NCI-H187 treated with DMSO at 0.1 percent for 48 hours (cell line): ENCODE data around the gene SLC26A11.
"Not testable (repeated sequence)": the region's sequence is repeated elsewhere in the genome, so short reads cannot be mapped to it uniquely, and the experiment has no call there.

ENCODE experiments used
- DNase-seq: peaks from one replicate; lab custom pipeline; 2025; lab: John Stamatoyannopoulos, UW

The SLC26A11 gene

GRCh38 chr17:80243526-80244433 lies 23.6 kb downstream of the SLC26A11 start:
- DNase-seq: no peak

- DNase-seq: not testable (repeated sequence)
Measured at GRCh38 chr17:80244448-80244847, 24.2 kb downstream of the SLC26A11 start.

- DNase-seq: no peak
Measured at GRCh38 chr17:80244871-80245509, 24.8 kb downstream of the SLC26A11 start.

GRCh38 chr17:80245566-80246265 lies 25.5 kb downstream of the SLC26A11 start:
- no peak for DNase-seq

- DNase-seq: no peak
Measured at GRCh38 chr17:80246266-80246681, 26.0 kb downstream of the SLC26A11 start.

- no peak for DNase-seq
Measured at GRCh38 chr17:80246726-80247125, 26.5 kb downstream of the SLC26A11 start.

- no peak for DNase-seq
Measured at GRCh38 chr17:80247561-80247960, 27.3 kb downstream of the SLC26A11 start.

- DNase-seq: no peak
Measured at GRCh38 chr17:80248001-80248893, 28.0 kb downstream of the SLC26A11 start.

- no peak for DNase-seq
Measured at GRCh38 chr17:80248894-80249710, 28.9 kb downstream of the SLC26A11 start.

GRCh38 chr17:80251966-80252365 lies 31.7 kb downstream of the SLC26A11 start:
- no peak for DNase-seq

GRCh38 chr17:80252871-80253270 lies 32.6 kb downstream of the SLC26A11 start:
- no peak for DNase-seq

GRCh38 chr17:80253631-80254395 lies 33.6 kb downstream of the SLC26A11 start:
- DNase-seq: no peak

- DNase-seq: no peak
Measured at GRCh38 chr17:80254396-80255251, 34.4 kb downstream of the SLC26A11 start.

- no peak for DNase-seq
Measured at GRCh38 chr17:80256034-80256350, 35.8 kb downstream of the SLC26A11 start.

- no peak for DNase-seq
Measured at GRCh38 chr17:80257716-80258213, 37.5 kb downstream of the SLC26A11 start.

GRCh38 chr17:80258296-80258695 lies 38.1 kb downstream of the SLC26A11 start:
- not testable (repeated sequence) for DNase-seq

GRCh38 chr17:80259457-80260068 lies 39.3 kb downstream of the SLC26A11 start:
- DNase-seq: no peak

GRCh38 chr17:80260069-80260535 lies 39.9 kb downstream of the SLC26A11 start:
- DNase-seq: no peak
